Mesothelial cell of epicardium (in vitro differentiated cells): ENCODE measurements around the gene SMARCD3. TPM values are rescaled to one million over a fixed set of nuclear protein-coding genes. Genes with fewer than 3 reads are reported as not detected.
A peak's percentile ranks its signal among the peaks of the same experiment; 100 is the strongest.

Source experiments
- DNase-seq, 2 experiments: peaks; one replicate each; pipeline ENCODE4 v3.0.0; 2021; ENCODE audit warnings: low spot score in 2 of 2; ENCODE audit not compliant: unreplicated experiment in 2 of 2
- H3K27ac Mint-ChIP-seq: 2 replicates; pipeline ENCODE4 v1.8.0; 2021; ENCODE audit warnings: mixed read lengths
- H3K27me3 Mint-ChIP-seq: 2 replicates; pipeline ENCODE4 v1.8.0; 2021; ENCODE audit warnings: low read depth, mixed read lengths
- H3K36me3 Mint-ChIP-seq: 2 replicates; pipeline ENCODE4 v1.8.0; 2021; ENCODE audit warnings: mixed read lengths
- H3K4me1 Mint-ChIP-seq: 2 replicates; pipeline ENCODE4 v1.8.0; 2021; ENCODE audit warnings: mixed read lengths
- H3K4me3 Mint-ChIP-seq: 2 replicates; pipeline ENCODE4 v1.8.0; 2021; ENCODE audit warnings: mild to moderate bottlenecking, moderate library complexity, mixed read lengths
- H3K9me3 Mint-ChIP-seq: 2 replicates; pipeline ENCODE4 v1.8.0; 2021; ENCODE audit warnings: mixed read lengths
- total RNA-seq: library from RNA; stranded (reverse); gene quantifications from 3 replicates; pipeline ENCODE4 v1.2.1, GENCODE V29; 2021
- TF ChIP-seq, protein P1 (sequence below): fragments of 200-600 bp; sonication (generic); IDR thresholded peaks from one replicate; pipeline ENCODE4 v1.5.0; 2021; ENCODE audit warnings: antibody characterized with exemption; ENCODE audit not compliant: unreplicated experiment

Gene SMARCD3
- total RNA-seq, 1 donor from 2014 or later = 114 TPM

DNA sequence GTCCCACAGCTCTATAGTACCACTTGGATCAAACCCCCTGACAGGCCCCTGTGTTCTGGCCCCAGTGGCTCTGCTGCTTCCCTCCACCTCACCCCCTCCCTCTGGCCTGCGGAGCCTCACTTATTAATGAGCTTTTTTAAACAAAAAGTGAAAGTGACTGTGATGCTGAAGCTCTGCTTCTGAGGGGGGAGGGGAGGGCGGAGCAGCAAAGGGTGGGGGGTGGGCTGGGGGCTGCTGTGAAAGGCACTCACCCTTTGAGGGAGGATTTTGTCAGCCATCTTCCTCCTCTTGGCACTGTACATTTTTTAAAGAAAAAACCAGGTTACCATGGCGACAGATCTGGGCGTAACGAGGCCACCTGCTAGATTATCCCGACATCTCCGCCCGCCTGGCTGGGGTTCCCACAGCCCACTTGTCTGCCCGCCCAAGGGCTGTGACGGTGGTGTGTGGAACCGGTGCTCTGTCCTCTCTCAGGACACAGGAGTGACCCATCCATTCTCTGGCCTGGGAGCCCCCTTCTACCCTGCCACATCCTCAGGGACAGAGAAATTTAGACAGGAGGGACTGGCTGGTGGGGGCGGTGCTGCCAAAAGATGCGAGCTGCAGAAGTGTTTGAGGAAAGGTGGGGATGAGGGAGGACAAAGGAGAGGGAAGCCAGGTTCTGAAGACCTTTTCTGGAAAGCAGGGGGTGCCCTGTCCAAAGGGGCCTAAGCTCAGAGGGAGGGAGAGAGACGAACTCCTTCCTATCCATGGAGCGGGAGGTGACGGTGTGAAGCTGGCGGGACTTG lies 4.9 kb downstream of the SMARCD3 start:
- H3K27ac Mint-ChIP-seq = peak overlapping the region; percentile 66
- no peak overlapping the region for H3K4me3 Mint-ChIP-seq
- no peaks in the 10 kb centered on the region for H3K27me3 Mint-ChIP-seq
- TF ChIP-seq, protein P1, sequence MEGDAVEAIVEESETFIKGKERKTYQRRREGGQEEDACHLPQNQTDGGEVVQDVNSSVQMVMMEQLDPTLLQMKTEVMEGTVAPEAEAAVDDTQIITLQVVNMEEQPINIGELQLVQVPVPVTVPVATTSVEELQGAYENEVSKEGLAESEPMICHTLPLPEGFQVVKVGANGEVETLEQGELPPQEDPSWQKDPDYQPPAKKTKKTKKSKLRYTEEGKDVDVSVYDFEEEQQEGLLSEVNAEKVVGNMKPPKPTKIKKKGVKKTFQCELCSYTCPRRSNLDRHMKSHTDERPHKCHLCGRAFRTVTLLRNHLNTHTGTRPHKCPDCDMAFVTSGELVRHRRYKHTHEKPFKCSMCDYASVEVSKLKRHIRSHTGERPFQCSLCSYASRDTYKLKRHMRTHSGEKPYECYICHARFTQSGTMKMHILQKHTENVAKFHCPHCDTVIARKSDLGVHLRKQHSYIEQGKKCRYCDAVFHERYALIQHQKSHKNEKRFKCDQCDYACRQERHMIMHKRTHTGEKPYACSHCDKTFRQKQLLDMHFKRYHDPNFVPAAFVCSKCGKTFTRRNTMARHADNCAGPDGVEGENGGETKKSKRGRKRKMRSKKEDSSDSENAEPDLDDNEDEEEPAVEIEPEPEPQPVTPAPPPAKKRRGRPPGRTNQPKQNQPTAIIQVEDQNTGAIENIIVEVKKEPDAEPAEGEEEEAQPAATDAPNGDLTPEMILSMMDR = no peak
- peaks cover 9% of the 10 kb centered on the region for H3K36me3 Mint-ChIP-seq
- peaks cover 35% of the 10 kb centered on the region for H3K4me1 Mint-ChIP-seq
- DNase-seq = no peak
- H3K9me3 Mint-ChIP-seq = no peaks in the 10 kb centered on the region

GRCh38 chr7:151243045-151243349 lies 5.5 kb downstream of the SMARCD3 start:
- Mint-ChIP-seq H3K4me3 (no peak overlapping the region), H3K4me1 (peaks cover 32% of the 10 kb centered on the region), H3K9me3 (no peaks in the 10 kb centered on the region), H3K27ac (no peak overlapping the region), H3K27me3 (no peaks in the 10 kb centered on the region), H3K36me3 (peaks cover 9% of the 10 kb centered on the region)
- DNase-seq = no peak
- TF ChIP-seq, protein P1 = no peak

GRCh38 chr7:151242159-151243044 lies 6.1 kb downstream of the SMARCD3 start:
- H3K27ac Mint-ChIP-seq = no peak overlapping the region
- TF ChIP-seq, protein P1 = no peak
- peaks cover 27% of the 10 kb centered on the region for H3K4me1 Mint-ChIP-seq
- no peak for DNase-seq
- H3K36me3 Mint-ChIP-seq = peaks cover 9% of the 10 kb centered on the region
- H3K9me3 Mint-ChIP-seq = no peaks in the 10 kb centered on the region
- no peak overlapping the region for H3K4me3 Mint-ChIP-seq
- H3K27me3 Mint-ChIP-seq = no peaks in the 10 kb centered on the region

GRCh38 chr7:151241755-151242096 lies 6.8 kb downstream of the SMARCD3 start:
- no peak overlapping the region for H3K4me3 Mint-ChIP-seq
- H3K27me3 Mint-ChIP-seq = no peaks in the 10 kb centered on the region
- no peaks in the 10 kb centered on the region for H3K9me3 Mint-ChIP-seq
- TF ChIP-seq, protein P1 = no peak
- H3K36me3 Mint-ChIP-seq = peaks cover 10% of the 10 kb centered on the region
- H3K27ac Mint-ChIP-seq = no peak overlapping the region
- peaks cover 21% of the 10 kb centered on the region for H3K4me1 Mint-ChIP-seq
- DNase-seq = no peak

DNA sequence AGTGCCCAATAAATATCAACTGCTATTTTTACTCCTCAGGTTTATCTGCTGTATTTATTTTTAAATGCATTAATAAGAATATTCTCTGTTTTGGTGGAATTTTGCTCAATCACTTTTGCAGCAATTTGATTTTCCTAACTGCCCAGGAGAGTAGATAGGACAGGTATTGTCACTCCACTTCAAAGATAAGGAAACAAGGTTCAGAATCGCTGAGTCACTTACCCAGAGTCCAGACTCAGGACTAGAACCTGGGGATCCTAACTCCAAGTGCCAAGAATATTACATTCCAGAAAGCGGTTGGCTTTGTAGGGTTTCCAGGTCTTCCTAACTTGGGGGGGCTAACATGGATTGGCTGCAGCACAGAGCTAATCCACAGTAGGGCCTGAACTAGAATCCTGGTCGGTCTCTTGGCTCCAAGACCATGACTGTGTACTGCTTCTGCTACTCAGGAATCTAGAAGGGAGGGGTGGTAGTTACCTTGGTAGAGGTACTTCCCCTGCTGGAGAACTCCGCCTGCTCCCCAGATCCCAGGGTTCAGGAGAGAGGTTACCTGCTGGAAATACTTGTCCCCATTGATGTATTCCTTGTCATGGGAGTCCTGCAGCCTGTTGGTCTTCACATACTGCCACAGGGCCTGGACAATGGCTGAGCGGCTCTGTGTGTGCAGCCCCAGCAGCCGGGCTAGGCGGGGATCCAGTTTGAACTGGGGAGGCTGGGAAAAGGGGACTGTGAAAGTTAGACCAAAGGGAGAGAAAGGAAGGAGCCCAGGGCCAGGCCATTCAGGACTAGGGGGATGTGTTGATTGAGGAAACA lies 7.3 kb downstream of the SMARCD3 start:
- Mint-ChIP-seq H3K9me3 (no peaks in the 10 kb centered on the region), H3K4me1 (peaks cover 16% of the 10 kb centered on the region)

More for the DNA sequence above, 7.3 kb downstream of the SMARCD3 start:
- Mint-ChIP-seq H3K4me3 (no peak overlapping the region), H3K36me3 (peaks cover 10% of the 10 kb centered on the region), H3K27ac (peak overlapping the region; percentile 16), H3K27me3 (no peaks in the 10 kb centered on the region)
- DNase-seq = no peak
- TF ChIP-seq, protein P1 = no peak
